Endothelial cell of hepatic sinusoid (primary cell): ENCODE results near the gene RIPOR3.
"Not testable (repeated sequence)": the region's sequence is repeated elsewhere in the genome, so short reads cannot be mapped to it uniquely, and the experiment has no call there.

Source experiments
- in situ Hi-C: cut with HindIII; loops from 2 replicates; pipeline ENCODE4 v1.10.0; 2017; ENCODE audit warnings: low sequenced_read_pairs

The RIPOR3 gene

DNA sequence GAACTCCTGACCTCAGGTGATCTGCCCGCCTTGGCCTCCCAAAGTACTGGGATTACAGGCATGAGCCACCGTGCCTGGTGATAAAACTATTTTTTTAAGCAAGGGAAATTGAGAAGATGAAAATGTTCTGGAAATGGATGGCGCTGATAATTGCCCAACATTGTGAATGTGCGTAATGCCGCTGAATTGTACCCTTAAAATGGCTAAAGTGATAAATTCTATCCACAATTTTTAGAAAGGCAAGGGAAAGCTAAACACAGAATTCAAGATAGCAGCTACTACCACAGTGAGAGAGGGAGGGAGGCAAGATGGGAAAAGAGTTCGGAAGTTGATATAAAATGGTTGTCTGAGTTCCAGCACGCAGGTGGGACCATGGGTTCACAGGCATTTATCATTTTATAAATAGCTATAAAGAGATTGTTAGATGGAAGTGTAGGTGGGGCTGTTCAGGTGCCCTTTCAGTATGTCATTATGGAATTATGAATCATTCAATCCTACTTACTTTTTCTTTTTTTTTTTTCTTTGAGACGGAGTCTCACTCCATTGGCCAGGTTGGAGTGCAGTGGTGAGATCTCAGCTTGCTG is 8.3 kb downstream of the RIPOR3 start:
- in situ Hi-C loops, result no loop called here

- in situ Hi-C loops, result no loop called here
Observed at GRCh38 chr20:50682065-50682464, 9.3 kb downstream of the RIPOR3 start.

DNA sequence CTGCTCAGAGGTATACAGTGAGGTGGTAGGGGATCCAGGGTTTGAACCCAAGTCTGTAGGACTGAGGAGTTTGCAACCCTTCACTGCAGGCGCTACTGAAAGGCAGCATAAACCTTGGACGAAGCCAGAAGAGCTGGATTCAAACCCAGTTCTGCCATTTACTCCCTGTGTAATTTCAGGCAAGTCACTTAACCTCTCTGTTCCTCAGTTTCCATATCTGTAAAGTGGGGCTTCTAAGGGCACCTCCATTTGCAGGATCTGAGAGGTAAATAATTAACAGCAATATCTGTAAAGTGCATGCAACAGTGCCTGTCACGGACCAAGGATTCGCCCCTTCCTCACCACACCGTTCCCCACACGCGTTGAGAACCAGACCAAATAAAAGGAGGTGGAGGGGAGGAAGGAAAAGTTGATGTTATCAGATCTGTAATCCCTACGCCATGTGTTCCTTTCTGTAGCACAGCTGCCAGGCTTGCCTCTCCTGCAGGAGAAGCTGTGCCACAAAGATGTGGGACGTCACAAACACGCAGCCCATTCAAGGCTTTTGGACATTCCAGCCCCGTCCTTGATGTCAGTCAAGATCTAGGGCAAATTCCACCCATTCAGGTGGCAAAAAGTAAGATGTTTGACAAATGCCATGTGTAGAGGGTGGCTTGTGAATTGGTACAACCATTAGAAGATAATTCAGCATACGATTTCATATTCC is 9.8 kb downstream of the RIPOR3 start:
- in situ Hi-C loops, result no loop called here

- in situ Hi-C loops, result no loop called here
Observed at GRCh38 chr20:50680105-50680960, 11.0 kb downstream of the RIPOR3 start.

- in situ Hi-C loops, result no loop called here
Observed at GRCh38 chr20:50679753-50680104, 11.6 kb downstream of the RIPOR3 start.

GRCh38 chr20:50678169-50678898 is 13.0 kb downstream of the RIPOR3 start:
- in situ Hi-C loops, result no loop called here

GRCh38 chr20:50676858-50677257 is 14.5 kb downstream of the RIPOR3 start:
- in situ Hi-C loops, result no loop called here

DNA sequence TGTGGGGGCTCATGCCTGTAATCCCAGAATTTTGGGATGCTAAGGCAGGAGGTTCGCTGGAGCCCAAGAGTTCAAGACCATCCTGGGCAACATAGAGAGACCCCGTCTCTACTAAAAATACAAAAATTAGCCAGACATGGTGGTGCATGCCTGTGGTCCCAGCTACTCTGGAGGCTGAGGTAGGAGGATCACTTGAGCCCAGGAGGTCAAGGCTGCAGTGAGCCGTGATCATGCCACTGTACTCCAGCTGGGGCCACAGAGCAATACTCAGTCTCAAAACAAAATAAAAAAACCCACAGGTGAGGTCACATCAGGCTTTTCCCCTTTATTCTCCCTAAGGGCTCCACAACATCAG is 15.0 kb downstream of the RIPOR3 start:
- in situ Hi-C loops, result not testable (repeated sequence)

DNA sequence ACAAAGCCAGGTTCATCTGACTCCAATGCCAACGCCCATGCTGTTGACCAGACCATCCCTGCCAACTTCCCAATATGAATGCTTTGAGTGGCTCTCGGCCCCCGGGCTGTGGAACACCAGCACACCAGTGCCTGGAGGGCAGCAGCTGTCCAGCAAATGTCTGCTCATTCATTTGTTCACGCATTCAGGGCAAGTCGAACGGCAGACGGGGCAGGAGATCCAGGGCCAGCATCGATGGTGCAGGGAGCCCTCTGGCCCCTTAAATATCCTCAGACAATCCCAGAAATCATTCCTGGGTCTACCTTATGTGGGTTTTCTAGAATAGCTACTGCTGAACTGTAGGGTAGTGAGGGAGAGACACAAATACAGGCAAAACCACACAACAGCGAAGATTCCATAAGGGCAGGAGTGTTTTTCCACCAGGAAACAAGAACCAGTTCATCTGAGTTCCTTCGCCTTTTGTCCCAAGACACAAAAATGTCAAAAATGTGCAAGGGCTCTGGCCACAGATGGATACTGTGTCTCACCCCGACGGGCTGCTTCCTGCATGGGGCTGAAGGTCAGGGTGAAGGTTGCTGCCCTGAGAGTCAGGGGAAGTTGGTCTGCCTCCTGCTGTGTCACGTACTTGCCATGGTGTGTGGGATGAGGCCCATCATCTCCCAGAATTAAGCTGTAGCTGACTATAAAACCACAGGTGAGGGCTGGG is 15.5 kb downstream of the RIPOR3 start:
- in situ Hi-C loops, result no loop called here

DNA sequence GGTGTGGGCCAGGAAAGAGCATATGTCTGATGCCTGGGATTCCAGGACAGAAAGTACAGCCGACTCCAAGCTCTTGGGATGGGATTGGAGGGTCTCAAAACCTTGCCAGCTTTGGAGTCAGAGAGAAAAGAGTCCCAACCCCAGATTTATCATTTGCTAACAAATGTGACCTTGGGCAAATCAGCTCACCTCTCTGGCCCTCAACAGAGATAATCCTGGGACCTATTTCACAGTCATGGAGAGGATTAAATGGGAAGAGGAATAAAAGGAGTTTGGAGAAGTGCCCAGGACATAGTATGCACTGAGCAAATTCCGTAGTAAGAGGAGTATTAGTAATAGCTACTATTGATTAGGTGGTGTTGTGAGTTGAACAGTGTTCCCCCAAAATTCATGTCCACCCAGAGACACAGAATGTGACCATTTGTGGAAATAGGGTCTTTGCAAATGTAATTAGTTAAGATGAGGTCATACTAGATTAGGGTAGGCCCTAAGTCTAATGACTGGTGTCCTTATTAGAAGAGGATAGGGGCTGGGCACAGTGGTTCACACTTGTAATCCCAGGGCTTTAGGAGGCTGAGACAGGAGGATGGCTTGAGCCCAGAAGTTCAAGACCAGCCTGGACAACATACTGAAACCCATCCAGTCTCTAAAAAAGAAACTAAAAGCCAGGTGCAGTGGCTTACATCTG is 17.1 kb downstream of the RIPOR3 start:
- in situ Hi-C loops, result no loop called here

DNA sequence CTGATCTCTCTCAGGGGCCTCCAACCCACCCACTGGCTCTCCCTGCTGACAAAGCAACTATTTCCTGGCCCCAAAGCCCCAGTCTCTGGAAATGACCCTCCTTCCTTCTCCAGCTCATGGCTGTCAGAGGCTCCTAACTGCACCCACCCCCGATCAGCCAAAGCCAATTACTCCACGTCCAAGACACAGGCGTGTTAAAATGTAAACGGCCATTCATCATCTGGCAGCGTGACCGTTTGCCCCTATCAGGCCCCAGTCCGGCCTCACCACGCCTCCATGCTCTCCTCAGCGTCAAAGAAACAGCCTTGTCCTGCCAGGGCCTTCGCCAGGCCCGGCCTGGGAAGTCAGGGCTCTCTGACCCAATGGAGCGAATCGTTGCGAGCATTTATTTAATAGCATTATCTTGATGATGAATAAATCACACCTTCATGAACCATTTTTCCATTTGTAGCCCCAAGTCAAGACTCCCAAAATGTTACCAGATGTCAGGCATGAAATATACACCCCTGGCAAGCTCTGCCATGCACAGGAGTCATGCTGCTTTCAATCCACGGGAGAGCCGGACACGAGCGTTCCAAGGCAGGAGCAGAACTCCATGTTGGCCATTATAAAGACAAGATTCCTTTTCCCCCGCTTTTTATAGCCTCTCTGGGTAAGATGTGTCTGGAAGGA is 17.7 kb downstream of the RIPOR3 start:
- in situ Hi-C loops, result no loop called here

- in situ Hi-C loops, result no loop called here
Observed at GRCh38 chr20:50673146-50673465, 18.2 kb downstream of the RIPOR3 start.

DNA sequence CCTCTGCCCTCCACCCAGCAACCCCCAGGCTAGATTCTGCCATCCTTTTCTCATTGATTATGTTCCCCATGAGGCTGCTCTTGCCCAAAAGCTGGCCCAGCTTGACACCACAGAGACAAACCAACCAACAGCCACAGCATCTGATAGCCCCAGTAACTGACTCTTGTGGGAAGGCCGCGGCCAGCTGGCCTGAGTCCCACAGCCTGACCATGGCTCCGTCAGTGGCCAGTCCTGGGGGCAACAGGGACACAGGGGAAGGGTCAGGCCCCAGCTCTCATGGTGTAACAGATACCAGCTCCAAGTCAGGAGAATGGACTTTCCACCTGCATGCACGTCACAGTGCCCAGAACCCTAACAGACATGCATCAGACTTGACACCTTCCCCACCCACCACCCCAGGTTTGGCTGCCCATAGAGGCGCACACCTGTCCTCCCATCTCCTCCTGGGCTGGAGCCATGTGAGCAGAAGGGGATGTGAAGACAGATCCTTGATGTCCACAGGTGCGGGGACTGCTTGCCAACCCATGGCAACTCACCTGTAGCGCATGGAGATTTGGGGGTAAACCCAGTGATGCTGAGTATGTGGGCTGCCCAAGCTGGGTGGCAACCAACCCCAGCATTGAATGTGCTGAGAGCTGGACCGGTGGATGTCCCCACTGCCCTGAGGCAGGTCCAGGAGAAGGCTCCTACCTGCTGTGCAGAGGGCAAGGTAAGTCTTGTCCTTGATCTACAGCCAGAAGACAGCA is 18.8 kb downstream of the RIPOR3 start:
- in situ Hi-C loops, result no loop called here

DNA sequence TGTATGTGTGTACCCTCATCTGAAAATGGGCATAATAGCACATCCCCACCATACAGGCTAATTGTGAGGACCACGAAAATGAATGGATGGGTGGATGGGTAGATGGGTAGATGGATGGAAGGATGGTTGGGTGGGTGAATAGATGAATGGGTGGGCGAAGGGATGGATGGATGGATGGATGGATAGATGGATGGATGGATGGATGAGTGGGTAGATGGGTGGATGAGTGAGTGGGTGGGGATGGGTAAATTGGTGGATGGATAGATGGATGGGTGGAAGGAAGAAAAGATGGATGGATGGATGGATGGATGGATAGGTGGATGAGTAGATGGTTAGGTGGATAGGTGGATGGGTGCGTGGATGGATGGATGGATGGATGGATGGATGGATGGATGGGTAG is 19.7 kb downstream of the RIPOR3 start:
- in situ Hi-C loops, result no loop called here

DNA sequence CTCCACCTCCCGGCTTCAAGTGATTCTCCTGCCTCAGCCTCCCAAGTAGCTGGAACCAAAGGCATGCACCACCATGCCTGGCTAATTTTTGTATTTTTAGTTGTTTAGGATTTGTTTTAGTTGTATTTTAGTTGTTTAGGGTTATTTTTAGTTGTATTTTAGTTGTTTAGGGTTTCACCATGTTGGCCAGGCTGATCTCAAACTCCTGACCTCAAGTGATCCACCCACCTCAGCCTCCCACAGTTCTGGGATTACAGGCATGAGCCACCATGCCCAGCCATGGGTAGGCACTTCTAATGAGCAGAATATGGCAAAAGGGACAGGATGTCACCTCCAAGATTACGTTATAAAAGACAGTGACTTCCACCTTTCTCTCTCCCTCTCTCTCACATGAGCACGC is 20.3 kb downstream of the RIPOR3 start:
- in situ Hi-C loops, result not testable (repeated sequence)

- in situ Hi-C loops, result no loop called here
Observed at GRCh38 chr20:50670126-50670862, 21.0 kb downstream of the RIPOR3 start.

DNA sequence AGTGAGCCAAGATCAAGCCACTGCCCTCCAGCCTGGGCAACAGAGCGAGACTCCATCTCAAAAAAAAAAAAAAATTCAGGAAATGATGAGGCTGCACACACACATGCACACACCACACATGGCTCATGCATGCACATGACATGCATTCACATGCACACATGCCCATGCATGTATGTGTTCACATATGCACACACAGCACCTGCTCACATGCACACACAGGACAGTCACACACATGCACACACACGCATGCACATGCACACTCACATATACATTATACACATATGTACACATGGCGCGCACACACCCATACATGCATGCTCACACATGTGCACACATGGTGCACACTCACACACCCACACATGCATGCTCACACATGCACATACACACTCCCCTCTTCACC is 22.5 kb downstream of the RIPOR3 start:
- in situ Hi-C loops, result loop anchor here (5.0 kb wide), 2 partner anchors 46 to 49 kb away; no protein-coding TSS in a partner anchor

GRCh38 chr20:50668326-50668725 is 23.0 kb downstream of the RIPOR3 start:
- in situ Hi-C loops, result loop anchor here (5.0 kb wide), 2 partner anchors 46 to 49 kb away; no protein-coding TSS in a partner anchor
